GM19455 (cell line): ENCODE data around the gene IGSF22.
"Not testable (repeated sequence)": the region's sequence is repeated elsewhere in the genome, so short reads cannot be mapped to it uniquely, and the experiment has no call there.

Source experiments
- ATAC-seq: cut with Tn5 transposase; IDR thresholded peaks from one replicate; pipeline ENCODE4 v1.9.1; 2021; ENCODE audit not compliant: unreplicated experiment

IGSF22 gene

GRCh38 chr11:18696638-18697225, 29.3 kb downstream of the IGSF22 start:
- ATAC-seq = no peak

DNA sequence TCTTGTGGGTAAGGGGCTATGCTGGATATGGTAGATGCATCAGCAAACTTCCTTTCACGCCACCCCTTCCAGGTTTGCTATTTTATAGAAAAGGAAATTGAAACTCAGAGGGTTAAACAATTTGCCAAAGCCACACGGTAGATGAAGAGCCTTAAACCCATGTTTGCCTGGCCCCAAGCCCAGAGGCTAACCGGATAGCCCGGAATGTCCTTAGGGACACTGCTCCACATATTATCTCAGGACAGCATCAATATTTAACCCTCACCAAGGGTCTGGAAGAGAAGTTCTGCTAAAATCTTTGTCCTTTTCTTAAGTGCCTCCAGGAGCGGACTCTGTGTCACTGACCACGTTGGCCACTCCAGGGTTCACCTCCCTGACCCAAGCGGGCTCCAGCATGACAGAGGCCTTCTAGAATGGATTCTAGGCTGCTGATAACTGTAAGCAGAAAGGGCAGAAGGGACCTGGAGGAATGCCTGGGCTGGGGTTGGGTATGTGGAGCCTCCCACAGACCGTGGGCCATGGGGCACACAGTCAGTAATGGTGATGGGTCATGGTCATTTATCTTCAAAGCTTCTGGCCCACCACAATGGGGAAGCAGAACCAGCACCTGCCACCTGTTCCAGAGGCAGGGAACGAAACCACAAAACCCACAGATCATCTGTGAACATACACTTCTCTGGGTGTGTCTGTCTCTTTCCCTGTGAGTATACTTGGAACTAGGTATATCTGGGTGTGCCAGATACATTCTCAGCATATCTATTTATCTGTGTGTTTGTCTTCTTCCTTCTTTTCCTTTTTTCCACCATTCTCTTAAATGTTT, 32.8 kb downstream of the IGSF22 start:
- ATAC-seq = no peak

- ATAC-seq = not testable (repeated sequence)
Observed at GRCh38 chr11:18691467-18692140, 34.4 kb downstream of the IGSF22 start.

DNA sequence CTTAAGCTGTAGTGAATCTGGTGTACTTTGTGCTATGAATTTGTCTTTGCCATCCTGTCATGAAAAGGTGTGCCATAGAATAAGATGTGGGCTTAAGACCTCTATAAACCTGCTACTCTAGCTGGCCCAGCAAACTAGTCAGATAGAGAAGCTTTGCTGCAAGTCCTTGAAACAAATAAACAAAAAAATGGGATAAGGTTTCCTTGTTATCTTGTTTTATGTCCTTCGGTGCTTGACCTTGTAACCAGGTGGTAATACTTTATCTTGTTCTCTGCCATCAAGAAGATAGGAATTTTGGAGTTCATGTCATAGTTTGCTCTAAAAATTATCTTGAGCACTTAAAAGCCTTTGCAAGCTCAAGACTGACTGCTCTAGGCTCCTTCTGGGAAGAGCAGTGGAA, 41.7 kb downstream of the IGSF22 start:
- ATAC-seq = no peak

DNA sequence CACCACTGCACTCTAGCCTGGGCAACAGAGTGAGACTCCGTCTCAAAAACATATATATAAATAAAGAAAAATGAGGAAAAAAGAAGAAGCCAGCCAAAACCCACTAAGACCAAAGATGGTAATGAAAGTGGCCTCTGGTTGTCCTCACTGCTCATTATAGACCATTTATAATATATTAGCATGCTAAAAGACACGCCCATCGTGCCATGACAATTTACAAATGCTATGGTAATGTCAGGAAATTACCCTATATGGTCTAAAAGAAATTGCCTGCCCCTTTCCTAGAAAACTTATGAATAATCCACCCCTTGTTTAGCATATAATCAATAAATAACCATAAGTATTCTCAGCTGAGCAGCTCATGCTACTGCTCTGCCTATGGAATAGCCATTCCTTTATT, 43.5 kb downstream of the IGSF22 start:
- no peak for ATAC-seq

GRCh38 chr11:18681949-18682348, 44.0 kb downstream of the IGSF22 start:
- ATAC-seq = not testable (repeated sequence)

DNA sequence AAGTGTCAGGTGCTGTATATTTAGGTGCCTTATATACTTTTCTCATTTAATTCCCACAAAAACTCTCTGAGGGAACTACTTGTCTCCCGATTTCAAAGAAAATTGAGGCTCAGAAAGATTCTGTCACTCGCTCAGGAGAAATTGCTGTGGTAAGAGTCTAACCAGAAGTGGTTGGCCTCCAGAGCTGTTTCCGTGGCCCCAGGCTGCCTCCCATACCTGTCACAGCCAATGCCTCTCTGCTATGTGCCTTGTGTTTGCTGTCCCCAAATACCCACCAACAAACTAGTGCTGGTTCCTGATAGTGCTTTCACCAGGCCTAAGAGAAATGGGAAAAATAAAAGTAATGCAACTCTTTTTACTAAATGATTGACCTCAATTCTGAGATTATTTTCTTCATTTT, 48.4 kb downstream of the IGSF22 start:
- no peak for ATAC-seq

DNA sequence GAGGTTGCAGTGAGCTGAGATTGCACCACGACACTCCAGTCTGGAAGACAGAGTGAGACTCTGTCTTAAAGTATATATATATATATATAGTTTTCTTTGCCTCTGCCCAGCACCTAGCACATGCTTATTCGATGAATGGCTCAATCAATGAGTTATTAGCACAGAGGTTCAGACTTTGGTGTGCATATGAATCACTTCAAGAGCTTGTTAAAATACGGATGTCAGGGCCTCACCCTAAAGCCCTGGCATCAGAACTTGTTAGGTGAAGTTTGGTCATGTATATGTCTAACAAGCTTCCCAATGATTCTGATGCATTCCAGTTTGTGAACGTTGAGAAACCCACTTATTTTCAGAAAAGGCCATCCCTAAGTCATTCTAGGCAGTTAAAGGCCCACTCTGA, 49.2 kb downstream of the IGSF22 start:
- ATAC-seq = no peak

DNA sequence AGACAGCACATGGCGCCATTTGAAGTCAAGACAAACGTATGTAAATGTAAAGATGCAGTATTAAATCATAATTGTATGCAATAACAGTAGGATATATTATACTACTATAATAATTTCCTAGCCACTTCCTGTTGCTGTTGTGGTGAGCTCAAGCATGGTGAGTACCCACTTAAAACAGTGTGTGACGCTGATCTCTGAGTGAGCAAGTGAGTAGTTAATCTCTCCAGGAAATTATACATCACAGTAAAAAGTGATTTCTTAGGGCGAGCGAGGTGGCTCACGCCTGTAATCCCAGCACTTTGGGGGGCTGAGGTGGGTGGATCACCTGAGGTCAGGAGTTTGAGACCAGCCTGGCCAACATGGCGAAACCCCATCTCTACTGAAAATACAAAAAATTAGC, 53.8 kb downstream of the IGSF22 start:
- not testable (repeated sequence) for ATAC-seq

DNA sequence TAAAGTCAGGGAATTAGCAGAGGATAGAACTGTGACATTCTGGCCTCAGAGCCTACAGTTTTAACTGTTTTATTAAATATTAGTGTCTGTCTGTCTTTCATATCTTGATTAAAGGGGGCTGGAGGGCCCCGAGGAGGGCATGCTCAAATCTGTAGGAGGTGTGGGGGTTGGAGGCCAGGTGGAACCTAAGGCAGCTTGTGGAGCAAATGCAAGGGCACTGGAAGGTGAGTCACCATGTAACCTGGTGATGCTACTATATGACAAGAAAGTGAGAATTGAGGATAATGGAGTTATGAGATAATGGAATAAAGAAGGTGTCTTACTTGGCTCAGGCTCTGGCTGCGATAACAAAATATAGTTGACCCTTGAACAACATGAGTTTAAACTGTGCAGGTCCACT, 54.7 kb downstream of the IGSF22 start:
- ATAC-seq = no peak

DNA sequence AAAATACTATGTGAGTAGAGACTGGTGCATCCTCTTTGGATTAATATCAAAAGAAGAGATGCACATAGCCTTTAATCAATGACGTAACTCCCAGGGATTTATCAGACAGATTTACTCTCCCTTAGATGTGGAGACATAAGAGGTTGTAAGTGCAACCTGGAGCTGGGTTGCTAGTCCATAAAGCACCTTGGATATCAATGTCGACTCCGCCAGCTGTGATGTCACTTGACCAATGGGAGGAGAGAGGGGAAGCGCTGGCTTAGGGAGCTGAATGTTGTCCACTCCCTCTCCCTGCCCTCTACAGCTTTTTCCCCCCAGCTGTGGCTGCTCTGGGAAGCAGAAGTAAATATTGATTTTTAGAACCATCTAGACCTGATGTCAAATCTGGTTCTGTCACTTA, 56.3 kb downstream of the IGSF22 start:
- no peak for ATAC-seq

GRCh38 chr11:18669219-18669596, 56.8 kb downstream of the IGSF22 start:
- no peak for ATAC-seq

DNA sequence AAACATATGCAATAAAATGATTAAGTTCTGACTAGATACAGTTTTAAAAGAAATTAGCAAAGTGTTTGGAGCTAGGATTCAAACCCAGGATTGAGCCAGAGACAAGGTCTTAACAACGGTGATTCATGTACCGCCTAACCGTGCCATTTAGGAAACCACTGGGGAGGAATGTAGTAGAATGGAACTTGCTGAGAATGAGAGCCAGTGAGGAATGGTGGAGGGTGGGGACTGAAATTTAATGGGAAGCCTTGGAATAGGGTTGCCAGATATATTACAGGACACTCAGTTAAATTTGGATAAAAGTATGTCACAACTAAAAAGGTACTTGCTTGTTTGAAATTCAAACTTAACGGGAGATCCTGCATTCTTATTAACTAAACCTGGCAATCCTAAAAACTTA, 57.9 kb downstream of the IGSF22 start:
- ATAC-seq = no peak

DNA sequence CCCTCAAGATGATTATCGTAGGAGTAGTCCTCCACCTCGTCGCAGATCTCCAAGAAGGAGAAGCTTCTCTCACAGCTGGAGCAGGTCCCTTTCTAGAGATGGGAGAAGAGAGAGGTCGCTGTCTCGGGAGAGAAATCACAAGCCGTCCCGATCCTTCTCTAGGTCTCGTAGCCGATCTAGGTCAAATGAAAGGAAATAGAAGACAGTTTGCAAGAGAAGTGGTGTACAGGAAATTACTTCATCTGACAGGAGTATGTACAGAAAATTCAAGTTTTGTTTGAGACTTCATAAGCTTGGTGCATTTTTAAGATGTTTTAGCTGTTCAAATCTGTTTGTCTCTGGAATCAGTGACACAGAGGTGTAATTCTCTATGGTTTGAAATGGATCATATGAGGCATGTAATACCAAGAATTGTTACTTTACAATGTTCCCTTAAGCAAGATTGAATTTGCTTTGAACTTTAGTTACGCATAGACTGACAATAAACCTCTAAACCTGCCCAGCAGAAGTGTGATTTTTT, 60.6 kb downstream of the IGSF22 start:
- not testable (repeated sequence) for ATAC-seq

- no peak for ATAC-seq
Observed at GRCh38 chr11:18657673-18658072, 68.3 kb downstream of the IGSF22 start.
